ENCODE results near the gene LEMD3.

LEMD3 gene

DNA sequence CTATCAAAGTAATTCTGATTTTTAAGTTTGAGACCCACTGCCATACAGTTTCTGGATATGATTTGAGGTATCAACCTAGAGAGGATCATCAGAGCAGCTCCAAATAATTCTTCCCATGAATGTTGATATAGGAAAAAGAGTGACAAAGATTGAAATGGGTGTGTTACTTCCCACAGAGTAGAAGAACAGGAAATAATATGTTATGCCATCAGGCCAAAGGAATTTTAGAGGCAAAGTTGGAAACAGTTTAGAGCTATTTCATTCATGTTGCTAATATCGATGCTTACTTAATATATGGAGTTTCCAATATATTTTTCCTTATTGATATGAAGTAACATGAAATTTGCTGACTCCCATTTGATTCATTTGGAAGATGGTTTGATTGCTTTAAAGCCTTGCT is 100.2 kb downstream of the LEMD3 start:
- TF ChIP-seq TAF1 (IDR thresholded peaks at IDR 0.05; ENCODE audit: borderline replicate concordance, insufficient read depth, low read length) (no peak), SIN3A (IDR thresholded peaks at IDR 0.05; ENCODE audit: borderline replicate concordance, insufficient read depth, low read length) (no peak), POLR2AphosphoS5 (IDR thresholded peaks at IDR 0.05; ENCODE audit: low read depth, low read length) (no peak), FOXP2 (optimal IDR thresholded peaks at IDR 0.05; ENCODE audit: borderline replicate concordance, extremely low read depth, extremely low read length, insufficient read depth) (no peak)
- TF ChIP-seq, protein P1, sequence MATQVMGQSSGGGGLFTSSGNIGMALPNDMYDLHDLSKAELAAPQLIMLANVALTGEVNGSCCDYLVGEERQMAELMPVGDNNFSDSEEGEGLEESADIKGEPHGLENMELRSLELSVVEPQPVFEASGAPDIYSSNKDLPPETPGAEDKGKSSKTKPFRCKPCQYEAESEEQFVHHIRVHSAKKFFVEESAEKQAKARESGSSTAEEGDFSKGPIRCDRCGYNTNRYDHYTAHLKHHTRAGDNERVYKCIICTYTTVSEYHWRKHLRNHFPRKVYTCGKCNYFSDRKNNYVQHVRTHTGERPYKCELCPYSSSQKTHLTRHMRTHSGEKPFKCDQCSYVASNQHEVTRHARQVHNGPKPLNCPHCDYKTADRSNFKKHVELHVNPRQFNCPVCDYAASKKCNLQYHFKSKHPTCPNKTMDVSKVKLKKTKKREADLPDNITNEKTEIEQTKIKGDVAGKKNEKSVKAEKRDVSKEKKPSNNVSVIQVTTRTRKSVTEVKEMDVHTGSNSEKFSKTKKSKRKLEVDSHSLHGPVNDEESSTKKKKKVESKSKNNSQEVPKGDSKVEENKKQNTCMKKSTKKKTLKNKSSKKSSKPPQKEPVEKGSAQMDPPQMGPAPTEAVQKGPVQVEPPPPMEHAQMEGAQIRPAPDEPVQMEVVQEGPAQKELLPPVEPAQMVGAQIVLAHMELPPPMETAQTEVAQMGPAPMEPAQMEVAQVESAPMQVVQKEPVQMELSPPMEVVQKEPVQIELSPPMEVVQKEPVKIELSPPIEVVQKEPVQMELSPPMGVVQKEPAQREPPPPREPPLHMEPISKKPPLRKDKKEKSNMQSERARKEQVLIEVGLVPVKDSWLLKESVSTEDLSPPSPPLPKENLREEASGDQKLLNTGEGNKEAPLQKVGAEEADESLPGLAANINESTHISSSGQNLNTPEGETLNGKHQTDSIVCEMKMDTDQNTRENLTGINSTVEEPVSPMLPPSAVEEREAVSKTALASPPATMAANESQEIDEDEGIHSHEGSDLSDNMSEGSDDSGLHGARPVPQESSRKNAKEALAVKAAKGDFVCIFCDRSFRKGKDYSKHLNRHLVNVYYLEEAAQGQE (IDR thresholded peaks at IDR 0.05; ENCODE audit: insufficient read depth in 1 of 2, low read depth in 2 of 2, low read length in 2 of 2): no peak

DNA sequence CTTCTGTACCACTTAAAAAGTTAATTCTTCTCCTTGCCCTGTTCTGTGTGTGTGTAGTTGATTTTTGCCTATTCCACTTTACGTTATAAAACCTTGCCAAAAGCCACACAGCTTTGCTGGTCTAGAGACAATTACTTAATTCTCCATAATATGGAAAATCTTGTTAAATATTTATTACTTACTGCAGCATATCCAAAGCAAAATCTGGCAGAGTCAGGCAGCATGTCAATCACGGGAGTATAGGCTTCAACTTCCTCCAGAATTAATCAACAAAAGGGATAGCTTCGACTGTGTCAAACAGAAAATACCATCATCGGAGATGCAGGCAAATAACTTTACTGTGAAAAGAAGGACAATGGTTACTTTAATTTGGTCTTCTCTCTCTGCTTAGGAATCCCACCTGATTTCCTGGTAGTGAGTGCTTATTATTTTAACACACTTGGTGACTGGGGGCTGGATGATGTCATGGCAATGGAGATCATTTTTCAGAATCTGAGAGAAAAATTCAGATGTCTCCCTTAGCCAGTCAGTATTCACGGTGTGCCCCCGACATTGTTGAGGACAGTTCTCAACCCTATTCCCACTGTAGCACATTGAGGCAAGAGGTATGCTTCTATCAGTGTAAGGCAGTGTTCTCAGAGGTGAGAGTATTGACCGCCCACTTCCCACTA is 105.4 kb downstream of the LEMD3 start:
- TF ChIP-seq POLR2AphosphoS5 (IDR thresholded peaks at IDR 0.05; ENCODE audit: low read depth, low read length): no peak
- no peak for TF ChIP-seq SIN3A (IDR thresholded peaks at IDR 0.05; ENCODE audit: borderline replicate concordance, insufficient read depth, low read length)
- no peak for TF ChIP-seq TAF1 (IDR thresholded peaks at IDR 0.05; ENCODE audit: borderline replicate concordance, insufficient read depth, low read length)

DNA sequence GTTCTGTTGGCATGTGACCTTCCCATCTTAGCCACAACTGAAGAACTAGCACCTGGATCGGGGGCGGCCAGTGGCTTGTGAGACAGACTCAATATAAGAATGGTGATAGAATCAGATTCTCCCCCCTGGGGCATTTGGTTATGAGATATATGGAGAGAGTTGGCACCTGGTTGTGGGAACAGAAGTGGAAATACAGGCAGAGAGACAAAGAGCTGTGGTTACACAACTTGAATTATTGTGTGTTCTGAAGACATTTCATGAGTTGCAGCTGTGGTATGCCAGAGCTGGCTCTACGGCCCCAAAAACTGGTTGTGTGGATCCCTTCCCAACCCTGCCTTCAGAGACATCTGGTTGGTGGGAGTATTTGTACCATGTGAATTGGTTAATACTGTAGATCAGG is 106.2 kb downstream of the LEMD3 start:
- TF ChIP-seq FOXP2 (optimal IDR thresholded peaks at IDR 0.05; ENCODE audit: borderline replicate concordance, extremely low read depth, extremely low read length, insufficient read depth): no peak
- no peak for TF ChIP-seq SIN3A (IDR thresholded peaks at IDR 0.05; ENCODE audit: borderline replicate concordance, insufficient read depth, low read length)
- TF ChIP-seq, protein P1 (IDR thresholded peaks at IDR 0.05; ENCODE audit: insufficient read depth in 1 of 2, low read depth in 2 of 2, low read length in 2 of 2): no peak
- no peak for TF ChIP-seq TAF1 (IDR thresholded peaks at IDR 0.05; ENCODE audit: borderline replicate concordance, insufficient read depth, low read length)
- TF ChIP-seq POLR2AphosphoS5 (IDR thresholded peaks at IDR 0.05; ENCODE audit: low read depth, low read length): no peak

DNA sequence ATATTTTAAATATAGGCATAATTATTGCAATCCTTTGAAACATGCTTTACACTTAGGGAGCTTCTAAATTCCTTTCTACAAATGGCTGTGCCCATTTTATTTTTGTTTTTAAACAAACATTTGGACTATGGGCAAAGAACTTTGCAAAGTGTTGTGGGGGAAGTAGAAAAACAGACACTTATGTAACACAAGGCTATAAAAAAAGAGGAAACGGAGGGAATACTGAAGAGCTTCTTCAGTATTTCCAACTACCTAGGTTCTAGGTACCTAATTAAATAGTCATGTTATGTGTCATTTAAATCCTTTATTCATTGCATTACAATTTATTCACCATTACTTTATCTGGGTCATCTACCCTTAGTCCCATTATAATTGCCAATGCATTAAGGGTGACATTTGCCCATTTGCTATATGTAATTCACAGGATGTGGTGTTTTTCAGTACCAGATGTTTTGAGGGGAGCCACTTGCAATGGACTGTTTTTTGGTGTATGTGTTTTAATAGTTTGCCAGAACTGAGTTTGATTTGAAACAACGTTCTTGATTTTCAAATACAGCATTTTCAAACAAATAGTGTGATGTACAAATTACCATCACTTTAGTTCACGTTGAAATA is 107.6 kb downstream of the LEMD3 start:
- TF ChIP-seq POLR2AphosphoS5 (IDR thresholded peaks at IDR 0.05; ENCODE audit: low read depth, low read length): no peak
- TF ChIP-seq TAF1 (IDR thresholded peaks at IDR 0.05; ENCODE audit: borderline replicate concordance, insufficient read depth, low read length): no peak

DNA sequence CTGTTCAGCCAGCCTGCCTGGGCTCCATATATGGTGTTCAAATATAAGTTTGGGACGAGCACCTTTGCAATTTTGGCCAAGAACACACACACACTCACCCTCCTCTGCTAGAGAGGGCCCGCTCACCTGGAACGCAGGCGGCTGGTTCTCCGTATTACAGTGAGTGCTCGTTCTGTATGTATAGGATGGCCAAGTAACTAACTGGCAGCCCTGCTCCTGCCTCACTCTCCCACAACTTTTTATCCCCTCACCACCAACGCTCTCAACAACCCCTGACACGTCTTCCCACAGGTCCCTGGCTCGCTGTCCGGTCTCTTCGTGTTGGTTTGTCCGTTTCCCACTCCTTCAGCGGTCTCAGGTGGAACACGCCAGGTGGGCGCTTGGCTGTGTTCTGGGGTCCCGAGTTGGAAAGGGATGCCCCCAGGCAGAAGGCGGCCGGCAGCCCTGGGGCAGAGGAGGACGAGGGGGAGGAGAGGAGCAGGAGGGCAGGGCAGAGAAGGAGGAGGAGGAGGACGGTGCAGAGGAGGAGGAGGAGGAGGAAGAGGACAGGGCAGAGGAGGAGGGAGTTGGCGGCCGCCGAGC is 108.7 kb downstream of the LEMD3 start:
- no peak for TF ChIP-seq POLR2AphosphoS5 (IDR thresholded peaks at IDR 0.05; ENCODE audit: low read depth, low read length)
- no peak for TF ChIP-seq TAF1 (IDR thresholded peaks at IDR 0.05; ENCODE audit: borderline replicate concordance, insufficient read depth, low read length)

DNA sequence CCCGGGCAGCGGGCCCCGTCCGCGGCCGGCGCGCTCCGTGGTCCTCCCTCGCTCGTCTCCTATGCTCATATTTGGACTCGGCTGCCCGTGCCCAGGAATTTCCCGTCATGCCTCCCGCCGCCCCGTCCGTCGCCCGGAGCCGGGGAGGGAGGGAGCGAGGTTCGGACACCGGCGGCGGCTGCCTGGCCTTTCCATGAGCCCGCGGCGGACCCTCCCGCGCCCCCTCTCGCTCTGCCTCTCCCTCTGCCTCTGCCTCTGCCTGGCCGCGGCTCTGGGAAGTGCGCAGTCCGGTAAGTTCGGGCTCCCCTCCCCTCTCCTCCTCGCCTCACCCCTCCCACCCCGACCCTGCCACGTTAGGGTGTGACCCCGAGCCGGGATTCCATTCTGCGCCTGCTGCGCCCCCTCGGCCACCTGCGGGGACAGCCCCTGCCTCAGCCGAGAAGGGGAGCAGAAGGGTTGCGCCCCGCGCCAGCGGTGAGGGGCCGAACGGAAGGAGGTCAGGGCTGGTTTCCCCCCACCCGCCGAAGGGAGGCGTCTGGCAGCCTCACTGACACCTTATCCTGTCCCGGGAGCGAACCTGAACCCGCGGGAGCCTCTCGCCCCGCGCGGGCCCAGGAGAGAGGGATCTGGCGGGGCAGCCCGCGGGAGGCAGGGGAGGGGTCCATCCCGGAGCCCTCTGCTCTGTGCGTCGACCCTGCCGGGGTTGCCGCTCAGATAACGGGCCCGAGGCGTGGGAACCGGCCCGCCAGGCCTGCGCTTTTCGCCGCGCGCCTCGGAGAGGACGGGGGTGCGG is 109.4 kb downstream of the LEMD3 start, which contains the start of gene MSRB3:
TSS of gene MSRB3 (plus strand) at position 108 of the 793 bp plus-strand sequence. CDS start 29,897 bp downstream, outside the sequence.
- peak; percentile 70 for TF ChIP-seq POLR2AphosphoS5 (IDR thresholded peaks at IDR 0.05; ENCODE audit: low read depth, low read length)
- TF ChIP-seq, protein P1 (IDR thresholded peaks at IDR 0.05; ENCODE audit: insufficient read depth in 1 of 2, low read depth in 2 of 2, low read length in 2 of 2): no peak
- no peak for TF ChIP-seq FOXP2 (optimal IDR thresholded peaks at IDR 0.05; ENCODE audit: borderline replicate concordance, extremely low read depth, extremely low read length, insufficient read depth)
- 0 out of 2 replicates have a peak, but pooled peaks have one; percentile 12 for TF ChIP-seq SIN3A (IDR thresholded peaks at IDR 0.05; ENCODE audit: borderline replicate concordance, insufficient read depth, low read length)
- TF ChIP-seq TAF1 (IDR thresholded peaks at IDR 0.05; ENCODE audit: borderline replicate concordance, insufficient read depth, low read length): no peak
